Psoas muscle (tissue), 8 donors: ENCODE data around the gene DISC1. TPM values are rescaled to one million over a fixed set of nuclear protein-coding genes. Genes with fewer than 3 reads are reported as not detected.

ENCODE experiments used
- ATAC-seq, 4 donors: fragments of 200-7000 bp; cut with Tn5 transposase; one replicate each; pipeline ENCODE4 v1.9.1; 2020; ENCODE audit warnings: moderate library complexity in 3 of 4, mild to moderate bottlenecking in 2 of 4
- DNase-seq, 2 donors: peaks; one replicate each; pipeline ENCODE4 v3.0.0-alpha.2; 2020
- H3K27ac ChIP-seq: fragments of 200-600 bp; one replicate; pipeline ENCODE4 v1.8.0; 2022
- H3K27me3 ChIP-seq, 3 donors: fragments of 200-600 bp in 1 of 3; one replicate each; pipeline versions ENCODE4 v1.6.1 to v1.8.0; 2013 to 2022; ENCODE audit warnings: low read length in 2 of 3, mild to moderate bottlenecking in 2 of 3, moderate library complexity in 1 of 3; ENCODE audit not compliant: insufficient read depth in 3 of 3
- H3K36me3 ChIP-seq, 2 donors: fragments of 200-600 bp in 1 of 2; one replicate each; pipeline versions ENCODE4 v1.6.1 to v1.8.0; 2013 to 2022; ENCODE audit warnings: low read depth in 1 of 2, mild to moderate bottlenecking in 1 of 2, moderate library complexity in 1 of 2; ENCODE audit not compliant: insufficient read depth in 1 of 2
- H3K4me1 ChIP-seq: fragments of 200-600 bp; one replicate; pipeline ENCODE4 v1.8.0; 2022
- H3K4me3 ChIP-seq: fragments of 200-600 bp; one replicate; pipeline ENCODE4 v1.8.0; 2022; ENCODE audit warnings: mild to moderate bottlenecking
- H3K9me3 ChIP-seq: fragments of 200-600 bp; one replicate; pipeline ENCODE4 v1.8.0; 2022
- WGBS, 3 donors: extraction: QIAGEN DNeasy Blood & Tissue Kit; methylation state at CpG; one replicate each; pipeline versions ENCODE4 v1.1.6 to v1.1.7; 2013; 5-methylcytosine and 5-hydroxymethylcytosine counted together
- intact Hi-C, 2 donors: fragments of 100-400 bp; cut with DNase I; formaldehyde crosslinking; loops; one replicate each; pipeline versions ENCODE4 v1.11.0 to v1.14.2; 2022
- polyA plus RNA-seq, 3 donors: library from polyadenylated mRNA; stranded (reverse); fragments of 200-250 nt; gene quantifications; one replicate each; pipeline ENCODE4 v1.2.3, GENCODE V29; 2013
- total RNA-seq, 4 donors: library from RNA; stranded (reverse); fragmentation: NEBNext Ultra II Directional in 2 of 4; extraction: Animal tissue kit (Norgen Biotek cat#: 25700) in 2 of 4; gene quantifications; one replicate each; pipeline versions ENCODE4 v1.2.1 to v1.2.4, GENCODE V29; 2021 to 2023
- TF ChIP-seq, protein P1 (sequence below): fragments of 200-600 bp; IDR thresholded peaks from one replicate; pipeline ENCODE4 v1.8.0; 2022; ENCODE audit warnings: antibody characterized with exemption
- donor health status: healthy with polysubstance abuse.
- donor health status: DM: no; HTN: no; CAD: no; lungs with moderate emphysema.
- donor health status: Bipolar disorder and iron deficiency.
- donor health status: healthy.
- donor health status: DM: yes; HTN: yes; CAD: no.
- donor health status: DM: no; HTN: no; CAD: no.
- donor health status: DM: no; HTN: no; CAD: no.
- donor health status: DM: yes; HTN: yes; CAD: no.

The DISC1 gene
- total and polyA plus RNA-seq, 7 donors, result 0.35 to 2.8 (median 1.6) TPM

DNA sequence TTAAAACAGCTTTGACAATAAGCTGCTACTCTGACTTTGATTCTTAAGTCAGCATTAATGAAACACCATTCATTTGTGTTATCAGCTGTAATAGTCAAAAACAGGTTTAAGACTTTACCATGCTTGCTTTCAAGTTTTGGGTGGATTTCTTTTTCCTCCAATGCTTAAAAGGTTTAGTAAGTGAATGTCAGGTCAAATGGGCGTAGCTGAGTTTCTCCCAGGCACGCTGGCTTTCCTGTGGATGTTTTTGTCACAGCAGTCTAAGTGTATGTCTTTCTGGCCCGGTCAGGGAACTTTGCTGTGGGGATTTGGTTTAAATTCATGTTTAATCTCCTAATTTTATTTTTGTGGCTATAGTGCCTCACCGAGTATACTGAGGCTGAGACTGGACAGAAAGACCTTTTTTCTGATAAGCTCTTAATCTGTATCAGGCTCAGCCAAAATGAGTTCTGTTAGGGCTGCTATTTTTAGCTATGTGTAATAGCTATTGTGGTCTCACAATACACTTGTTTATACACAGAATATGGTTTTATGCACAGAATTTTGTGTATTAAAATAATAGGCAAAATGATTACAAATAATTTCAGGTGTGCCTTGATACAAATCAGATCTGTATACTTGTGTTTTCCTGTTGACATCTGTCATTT is 292.8 kb downstream of the DISC1 start:
- Histone ChIP-seq H3K4me3 (no peak overlapping the region), H3K27me3 (peaks cover 0 to 4% (median 0%) of the 10 kb centered on the region in 3 donors), H3K36me3 (no peaks in the 10 kb centered on the region), H3K9me3 (no peaks in the 10 kb centered on the region), H3K27ac (no peak overlapping the region), H3K4me1 (peaks cover 7% of the 10 kb centered on the region)
- no peak for DNase-seq
- TF ChIP-seq, protein P1, sequence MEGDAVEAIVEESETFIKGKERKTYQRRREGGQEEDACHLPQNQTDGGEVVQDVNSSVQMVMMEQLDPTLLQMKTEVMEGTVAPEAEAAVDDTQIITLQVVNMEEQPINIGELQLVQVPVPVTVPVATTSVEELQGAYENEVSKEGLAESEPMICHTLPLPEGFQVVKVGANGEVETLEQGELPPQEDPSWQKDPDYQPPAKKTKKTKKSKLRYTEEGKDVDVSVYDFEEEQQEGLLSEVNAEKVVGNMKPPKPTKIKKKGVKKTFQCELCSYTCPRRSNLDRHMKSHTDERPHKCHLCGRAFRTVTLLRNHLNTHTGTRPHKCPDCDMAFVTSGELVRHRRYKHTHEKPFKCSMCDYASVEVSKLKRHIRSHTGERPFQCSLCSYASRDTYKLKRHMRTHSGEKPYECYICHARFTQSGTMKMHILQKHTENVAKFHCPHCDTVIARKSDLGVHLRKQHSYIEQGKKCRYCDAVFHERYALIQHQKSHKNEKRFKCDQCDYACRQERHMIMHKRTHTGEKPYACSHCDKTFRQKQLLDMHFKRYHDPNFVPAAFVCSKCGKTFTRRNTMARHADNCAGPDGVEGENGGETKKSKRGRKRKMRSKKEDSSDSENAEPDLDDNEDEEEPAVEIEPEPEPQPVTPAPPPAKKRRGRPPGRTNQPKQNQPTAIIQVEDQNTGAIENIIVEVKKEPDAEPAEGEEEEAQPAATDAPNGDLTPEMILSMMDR, result no peak
- intact Hi-C loops, result no loop called here
- 25 to 30% (median 27%) methylated on average over 4 of the region's 4 CpGs for WGBS, 3 donors
- ATAC-seq, result no peak

DNA sequence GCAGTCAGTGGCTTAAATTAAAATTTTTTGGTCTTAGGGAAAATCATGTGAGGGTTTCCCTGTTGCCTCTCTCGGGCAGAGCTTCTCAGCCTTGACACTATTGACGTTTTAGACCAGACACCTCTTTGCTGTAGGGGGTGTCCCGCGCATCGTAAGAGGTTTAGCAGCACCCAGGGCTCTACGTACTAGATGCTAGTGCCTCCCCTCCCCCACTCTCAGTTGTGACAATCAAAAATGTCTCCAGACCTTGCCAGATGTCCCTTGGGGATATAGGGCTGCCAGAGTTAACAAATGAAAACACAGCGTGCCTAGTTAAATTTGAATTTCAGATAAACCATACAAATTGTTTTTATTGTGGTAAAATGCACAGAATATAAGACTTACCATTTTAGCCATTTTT is 293.3 kb downstream of the DISC1 start:
- H3K4me3 ChIP-seq, result no peak overlapping the region
- intact Hi-C loops, result no loop called here
- 31 to 34% (median 33%) methylated on average over 7 of the region's 7 CpGs for WGBS, 3 donors
- ATAC-seq, result no peak
- H3K27ac ChIP-seq, result no peak overlapping the region
- no peaks in the 10 kb centered on the region for H3K36me3 ChIP-seq
- H3K27me3 ChIP-seq, result peaks cover 0 to 4% (median 0%) of the 10 kb centered on the region in 3 donors
- H3K4me1 ChIP-seq, result peaks cover 7% of the 10 kb centered on the region
- DNase-seq, result no peak
- TF ChIP-seq, protein P1, result no peak
- H3K9me3 ChIP-seq, result no peaks in the 10 kb centered on the region

DNA sequence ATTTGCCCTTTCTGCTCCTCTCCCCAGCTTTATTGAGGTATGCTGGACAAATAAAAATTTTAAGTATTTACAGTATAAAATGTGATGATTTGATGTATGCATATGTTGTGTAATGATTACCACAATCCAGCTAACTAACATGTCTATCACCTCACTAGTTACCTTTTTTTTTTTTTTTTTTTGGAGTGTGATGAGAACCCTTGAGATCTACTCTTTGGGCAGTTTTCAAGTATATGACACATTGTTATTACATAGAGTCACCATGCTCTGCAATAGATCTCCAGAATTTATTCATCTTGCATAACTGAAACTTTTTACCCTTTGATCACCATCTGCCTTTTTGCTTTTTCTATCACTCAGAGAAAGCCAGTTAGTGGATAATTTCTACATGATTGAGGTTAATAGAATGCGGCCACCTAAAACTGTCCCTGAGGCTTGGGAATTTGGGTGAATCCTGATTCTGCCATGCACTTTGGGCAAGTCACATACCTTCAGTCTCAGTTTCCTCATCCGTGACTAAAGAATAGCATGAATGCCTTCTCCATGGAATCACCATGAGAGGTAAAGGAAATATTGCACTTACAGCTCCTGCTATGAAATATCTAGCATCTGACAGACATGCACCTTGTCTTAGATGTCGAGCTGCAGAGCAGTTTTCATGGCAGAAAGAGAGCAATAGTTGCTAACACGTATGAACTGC is 295.2 kb downstream of the DISC1 start:
- 91 to 97% (median 92%) methylated on average over 4 of the region's 4 CpGs for WGBS, 3 donors

DNA sequence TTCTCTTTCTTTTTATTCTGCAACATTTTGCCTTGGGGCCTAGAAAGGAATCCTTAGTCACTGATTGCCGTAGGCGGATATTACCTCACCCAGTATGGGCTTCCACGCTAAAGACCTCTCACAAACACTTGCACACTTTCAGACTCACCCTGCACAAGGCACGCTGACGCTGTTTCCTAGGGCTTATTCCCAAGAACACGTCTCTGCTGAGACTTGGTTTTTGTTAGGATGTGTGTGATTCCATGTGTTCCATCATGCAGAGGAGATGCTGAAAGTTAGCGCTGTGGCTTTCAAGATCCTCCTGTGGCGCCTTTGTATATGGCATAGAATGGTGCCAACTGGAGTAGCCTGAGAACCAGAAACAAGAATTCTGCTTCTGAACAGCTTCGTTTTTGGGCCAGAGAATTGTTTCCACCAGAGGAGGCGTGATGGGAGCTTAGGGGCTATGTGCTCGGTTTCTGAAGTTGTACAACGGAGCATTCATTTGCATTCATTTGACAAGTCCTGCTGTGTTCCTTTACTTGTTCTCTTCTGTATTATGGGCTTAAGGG is 297.0 kb downstream of the DISC1 start:
- Histone ChIP-seq H3K27me3 (peaks cover 0 to 4% (median 0%) of the 10 kb centered on the region in 3 donors), H3K9me3 (no peaks in the 10 kb centered on the region), H3K27ac (no peak overlapping the region), H3K4me3 (no peak overlapping the region), H3K36me3 (no peaks in the 10 kb centered on the region), H3K4me1 (peaks cover 7% of the 10 kb centered on the region)
- intact Hi-C loops, result no loop called here
- TF ChIP-seq, protein P1, result no peak
- ATAC-seq (no peak), DNase-seq (no peak)
- WGBS, 3 donors, result 69 to 83% (median 70%) methylated on average over 12 of the region's 12 CpGs

More for the DNA sequence above, 295.2 kb downstream of the DISC1 start:
- no peaks in the 10 kb centered on the region for H3K9me3 ChIP-seq
- no peak overlapping the region for H3K27ac ChIP-seq
- H3K27me3 ChIP-seq, result peaks cover 0 to 4% (median 0%) of the 10 kb centered on the region in 3 donors
- peaks cover 7% of the 10 kb centered on the region for H3K4me1 ChIP-seq
- intact Hi-C loops, result no loop called here
- DNase-seq, result no peak
- TF ChIP-seq, protein P1, result no peak
- H3K36me3 ChIP-seq, result no peaks in the 10 kb centered on the region
- ATAC-seq, result no peak
- no peak overlapping the region for H3K4me3 ChIP-seq
